K562 (cell line): ENCODE results near the gene ZNF541. TPM values are rescaled to one million over a fixed set of nuclear protein-coding genes. Genes with fewer than 3 reads are reported as not detected.

Experiments
- CREB1 ChIP-seq, 2 experiments: sonication (generic) in 1 of 2; formaldehyde crosslinking in 1 of 2; IDR thresholded peaks; 2 replicates each; pipeline versions ENCODE4 v1.6.1 to v1.8.0; 2012 to 2022; ENCODE audit warnings: inconsistent platforms in 1 of 2, mild to moderate bottlenecking in 1 of 2, missing genetic modification reagents in 1 of 2, moderate library complexity in 1 of 2
- CXXC5 ChIP-seq: fragments of 250-450 bp; sonication (Bioruptor Pico); IDR thresholded peaks from 2 replicates; pipeline ENCODE4 v1.8.0; 2022; ENCODE audit warnings: inconsistent platforms, mild to moderate bottlenecking, moderate library complexity
- ETV5 ChIP-seq: sonication (generic); formaldehyde crosslinking; IDR thresholded peaks from 2 replicates; pipeline ENCODE4 v1.4.0; 2020; ENCODE audit warnings: low read depth, mild to moderate bottlenecking, missing genetic modification reagents
- GATAD2A ChIP-seq: fragments of 450-650 bp; IDR thresholded peaks from 2 replicates; pipeline ENCODE4 v1.6.1; 2017
- HDAC3 ChIP-seq: fragments of 450-650 bp; IDR thresholded peaks from 2 replicates; pipeline ENCODE4 v1.6.1; 2018; ENCODE audit warnings: borderline replicate concordance, mild to moderate bottlenecking, moderate library complexity; ENCODE audit not compliant: partially characterized antibody
- MTA1 ChIP-seq: fragments of 450-650 bp; IDR thresholded peaks from 2 replicates; pipeline ENCODE4 v1.6.1; 2017; ENCODE audit warnings: borderline replicate concordance
- POLR2A ChIP-seq: fragments of 450-650 bp; conservative IDR thresholded peaks from 2 replicates; pipeline ENCODE4 v1.6.1; 2016
- RB1 ChIP-seq: fragments of 450-650 bp; IDR thresholded peaks from 2 replicates; pipeline ENCODE4 v1.6.1; 2017; ENCODE audit warnings: low read depth, mild to moderate bottlenecking
- SP1 ChIP-seq: sonication (generic); formaldehyde crosslinking; IDR thresholded peaks from 2 replicates; pipeline ENCODE4 v1.8.1; 2022; ENCODE audit warnings: mild to moderate bottlenecking, missing genetic modification reagents
- SREBF1 ChIP-seq: fragments of 150-350 bp; IDR thresholded peaks from 2 replicates; pipeline ENCODE4 v1.6.1; 2014; ENCODE audit warnings: antibody characterized with exemption, low read depth, low read length, borderline replicate concordance
- TAF1 ChIP-seq: IDR thresholded peaks from 2 replicates; pipeline ENCODE4 v1.6.1; 2011; ENCODE audit warnings: mild to moderate bottlenecking, low read length, moderate library complexity; ENCODE audit not compliant: insufficient read depth, control insufficient read depth, severe bottlenecking; ENCODE audit errors: extremely low read depth
- TOE1 ChIP-seq, 2 experiments: fragments of 450-650 bp in 1 of 2; sonication (generic) in 1 of 2; formaldehyde crosslinking in 1 of 2; IDR thresholded peaks; 2 replicates each; pipeline versions ENCODE4 v1.7.1 to v1.8.0; 2016 to 2022; ENCODE audit warnings: borderline replicate concordance in 2 of 2, mild to moderate bottlenecking in 2 of 2, antibody characterized with exemption in 1 of 2, inconsistent platforms in 1 of 2, low read depth in 1 of 2, missing genetic modification reagents in 1 of 2, moderate library complexity in 1 of 2
- ZBTB17 ChIP-seq: fragments of 450-650 bp; formaldehyde crosslinking; IDR thresholded peaks from 2 replicates; pipeline ENCODE4 v1.4.0; 2020; ENCODE audit warnings: mild to moderate bottlenecking
- ZBTB7A ChIP-seq: IDR thresholded peaks from 2 replicates; pipeline ENCODE4 v1.6.1; 2011; ENCODE audit warnings: low read depth, mild to moderate bottlenecking, low read length, moderate library complexity, borderline replicate concordance; ENCODE audit not compliant: control insufficient read depth
- polyA plus RNA-seq, 8 experiments: library from polyadenylated mRNA; depleted of rRNA in 4 of 8; stranded (reverse) in 5 of 8; unstranded in 3 of 8; fragments of >200 nt; fragmentation: Nextera tagmentation in 2 of 8; fragmentation: Illumina TruSeq in 1 of 8; extraction: Ambion mirVana in 2 of 8; extraction: Trizol in 1 of 8; gene quantifications; 2 replicates each; pipeline versions ENCODE4 v1.2.1 to v1.2.3, GENCODE V29; 2011 to 2014; ENCODE audit warnings: inconsistent platforms in 1 of 8, missing spikeins in 1 of 8
- total RNA-seq, 7 experiments: library from RNA; depleted of rRNA in 6 of 7; stranded (reverse); fragments of >200 nt in 6 of 7; fragmentation: Illumina TruSeq in 2 of 7; extraction: Trizol in 2 of 7; gene quantifications; 2 replicates each; pipeline versions ENCODE4 v1.2.1 to v1.2.3, GENCODE V29; 2011 to 2021; ENCODE audit warnings: low replicate concordance in 1 of 7
- TF ChIP-seq, protein P1 (sequence below): sonication (generic); formaldehyde crosslinking; IDR thresholded peaks from 2 replicates; pipeline ENCODE4 v1.8.0; 2022; ENCODE audit warnings: mild to moderate bottlenecking, missing genetic modification reagents
- TF ChIP-seq, protein P2 (sequence below): fragments of 250-450 bp; sonication (Bioruptor Pico); IDR thresholded peaks from 2 replicates; pipeline ENCODE4 v1.8.0; 2022; ENCODE audit warnings: moderate library complexity, mild to moderate bottlenecking, inconsistent platforms
- TF ChIP-seq, protein P3 (sequence below): fragments of 450-650 bp; formaldehyde crosslinking; IDR thresholded peaks from 2 replicates; pipeline ENCODE4 v1.4.0; 2022; ENCODE audit warnings: missing genetic modification characterization
- TF ChIP-seq, protein P4 (sequence below): fragments of 250-450 bp; sonication (Bioruptor Pico); IDR thresholded peaks from 2 replicates; pipeline ENCODE4 v1.5.0; 2021

The ZNF541 gene
- total and polyA plus RNA-seq, 9 of the 15 experiments (the other 6 are each of a cell fraction or from before 2014, with no cell fraction given), result 0.04 to 0.11 (median 0.05) TPM; not detected in 1

DNA sequence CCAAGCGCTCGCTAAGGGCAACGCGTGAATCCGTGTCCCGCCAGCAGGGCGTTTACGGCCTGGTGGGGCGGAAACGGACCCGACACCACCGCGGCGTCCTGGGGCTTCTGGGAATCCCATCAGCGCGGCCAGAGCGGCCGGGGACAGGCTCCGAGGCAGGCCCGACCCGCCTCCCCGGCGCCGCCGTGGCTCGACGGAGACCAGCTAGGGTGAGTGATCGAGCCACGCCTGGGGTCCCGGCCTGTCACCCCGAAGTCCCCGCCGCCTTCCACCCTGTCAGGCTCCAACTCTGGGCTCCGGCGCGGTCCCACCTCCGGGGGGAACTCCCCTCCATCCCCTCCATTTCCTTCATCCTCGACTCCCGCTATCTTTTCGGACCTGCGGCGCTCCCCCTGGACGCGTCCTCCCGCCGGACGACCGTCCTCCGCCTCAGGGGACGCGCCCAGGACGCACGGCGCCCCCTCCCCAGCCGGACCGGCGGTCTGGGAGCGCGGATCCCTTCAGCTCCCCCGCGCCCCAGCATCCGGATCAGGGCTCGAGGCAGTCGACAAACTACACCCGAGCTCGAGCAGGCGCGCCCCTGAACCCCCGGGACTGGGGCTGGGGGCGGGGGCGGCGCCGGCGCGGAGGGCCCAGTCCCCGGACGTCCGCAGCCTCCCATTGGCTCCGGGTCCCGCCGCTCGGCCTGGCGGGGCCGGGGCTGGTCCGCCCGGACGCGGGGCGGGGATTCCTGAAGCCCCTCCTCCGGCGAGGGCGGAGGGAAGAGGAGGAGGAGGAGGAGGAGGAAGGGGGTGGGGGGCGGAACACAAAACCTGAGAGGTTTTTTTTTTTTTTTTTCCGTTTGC is 35.3 kb upstream of the ZNF541 start (continued):
- TF ChIP-seq, protein P1, sequence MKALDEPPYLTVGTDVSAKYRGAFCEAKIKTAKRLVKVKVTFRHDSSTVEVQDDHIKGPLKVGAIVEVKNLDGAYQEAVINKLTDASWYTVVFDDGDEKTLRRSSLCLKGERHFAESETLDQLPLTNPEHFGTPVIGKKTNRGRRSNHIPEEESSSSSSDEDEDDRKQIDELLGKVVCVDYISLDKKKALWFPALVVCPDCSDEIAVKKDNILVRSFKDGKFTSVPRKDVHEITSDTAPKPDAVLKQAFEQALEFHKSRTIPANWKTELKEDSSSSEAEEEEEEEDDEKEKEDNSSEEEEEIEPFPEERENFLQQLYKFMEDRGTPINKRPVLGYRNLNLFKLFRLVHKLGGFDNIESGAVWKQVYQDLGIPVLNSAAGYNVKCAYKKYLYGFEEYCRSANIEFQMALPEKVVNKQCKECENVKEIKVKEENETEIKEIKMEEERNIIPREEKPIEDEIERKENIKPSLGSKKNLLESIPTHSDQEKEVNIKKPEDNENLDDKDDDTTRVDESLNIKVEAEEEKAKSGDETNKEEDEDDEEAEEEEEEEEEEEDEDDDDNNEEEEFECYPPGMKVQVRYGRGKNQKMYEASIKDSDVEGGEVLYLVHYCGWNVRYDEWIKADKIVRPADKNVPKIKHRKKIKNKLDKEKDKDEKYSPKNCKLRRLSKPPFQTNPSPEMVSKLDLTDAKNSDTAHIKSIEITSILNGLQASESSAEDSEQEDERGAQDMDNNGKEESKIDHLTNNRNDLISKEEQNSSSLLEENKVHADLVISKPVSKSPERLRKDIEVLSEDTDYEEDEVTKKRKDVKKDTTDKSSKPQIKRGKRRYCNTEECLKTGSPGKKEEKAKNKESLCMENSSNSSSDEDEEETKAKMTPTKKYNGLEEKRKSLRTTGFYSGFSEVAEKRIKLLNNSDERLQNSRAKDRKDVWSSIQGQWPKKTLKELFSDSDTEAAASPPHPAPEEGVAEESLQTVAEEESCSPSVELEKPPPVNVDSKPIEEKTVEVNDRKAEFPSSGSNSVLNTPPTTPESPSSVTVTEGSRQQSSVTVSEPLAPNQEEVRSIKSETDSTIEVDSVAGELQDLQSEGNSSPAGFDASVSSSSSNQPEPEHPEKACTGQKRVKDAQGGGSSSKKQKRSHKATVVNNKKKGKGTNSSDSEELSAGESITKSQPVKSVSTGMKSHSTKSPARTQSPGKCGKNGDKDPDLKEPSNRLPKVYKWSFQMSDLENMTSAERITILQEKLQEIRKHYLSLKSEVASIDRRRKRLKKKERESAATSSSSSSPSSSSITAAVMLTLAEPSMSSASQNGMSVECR, result peak; percentile 60; the same call in 1 of the 2 replicates
- TF ChIP-seq, protein P2, sequence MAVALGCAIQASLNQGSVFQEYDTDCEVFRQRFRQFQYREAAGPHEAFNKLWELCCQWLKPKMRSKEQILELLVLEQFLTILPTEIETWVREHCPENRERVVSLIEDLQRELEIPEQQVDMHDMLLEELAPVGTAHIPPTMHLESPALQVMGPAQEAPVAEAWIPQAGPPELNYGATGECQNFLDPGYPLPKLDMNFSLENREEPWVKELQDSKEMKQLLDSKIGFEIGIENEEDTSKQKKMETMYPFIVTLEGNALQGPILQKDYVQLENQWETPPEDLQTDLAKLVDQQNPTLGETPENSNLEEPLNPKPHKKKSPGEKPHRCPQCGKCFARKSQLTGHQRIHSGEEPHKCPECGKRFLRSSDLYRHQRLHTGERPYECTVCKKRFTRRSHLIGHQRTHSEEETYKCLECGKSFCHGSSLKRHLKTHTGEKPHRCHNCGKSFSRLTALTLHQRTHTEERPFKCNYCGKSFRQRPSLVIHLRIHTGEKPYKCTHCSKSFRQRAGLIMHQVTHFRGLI (CRISPR knock-in tag), result no peak
- TF ChIP-seq CXXC5 (CRISPR knock-in tag), result peak; percentile 67
- peak; percentile 77 for TF ChIP-seq POLR2A
- TF ChIP-seq GATAD2A, result peak; percentile 72; the same call in 1 of the 2 replicates
- TF ChIP-seq ZBTB7A, result peak; percentile 83
- peak; percentile 43 for TF ChIP-seq TAF1
- TF ChIP-seq, protein P3, sequence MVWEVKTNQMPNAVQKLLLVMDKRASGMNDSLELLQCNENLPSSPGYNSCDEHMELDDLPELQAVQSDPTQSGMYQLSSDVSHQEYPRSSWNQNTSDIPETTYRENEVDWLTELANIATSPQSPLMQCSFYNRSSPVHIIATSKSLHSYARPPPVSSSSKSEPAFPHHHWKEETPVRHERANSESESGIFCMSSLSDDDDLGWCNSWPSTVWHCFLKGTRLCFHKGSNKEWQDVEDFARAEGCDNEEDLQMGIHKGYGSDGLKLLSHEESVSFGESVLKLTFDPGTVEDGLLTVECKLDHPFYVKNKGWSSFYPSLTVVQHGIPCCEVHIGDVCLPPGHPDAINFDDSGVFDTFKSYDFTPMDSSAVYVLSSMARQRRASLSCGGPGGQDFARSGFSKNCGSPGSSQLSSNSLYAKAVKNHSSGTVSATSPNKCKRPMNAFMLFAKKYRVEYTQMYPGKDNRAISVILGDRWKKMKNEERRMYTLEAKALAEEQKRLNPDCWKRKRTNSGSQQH, result no peak
- no peak; the same call in 1 of the 2 replicates for TF ChIP-seq CREB1 (IDR thresholded peaks at IDR 0.05)
- TF ChIP-seq CREB1 (CRISPR knock-in tag; IDR thresholded peaks at IDR 0.05), result peak; percentile 66; the same call in 1 of the 2 replicates
- peak; percentile 43 for TF ChIP-seq SP1
- peak; percentile 18; the same call in 1 of the 2 replicates for TF ChIP-seq MTA1
- no peak for TF ChIP-seq SREBF1
- peak; percentile 61; the same call in 1 of the 2 replicates for TF ChIP-seq TOE1 (IDR thresholded peaks at IDR 0.05; ENCODE audit: borderline replicate concordance)
- TF ChIP-seq TOE1 (CRISPR knock-in tag; IDR thresholded peaks at IDR 0.05; ENCODE audit: borderline replicate concordance, low read depth), result no peak
- TF ChIP-seq, protein P4, sequence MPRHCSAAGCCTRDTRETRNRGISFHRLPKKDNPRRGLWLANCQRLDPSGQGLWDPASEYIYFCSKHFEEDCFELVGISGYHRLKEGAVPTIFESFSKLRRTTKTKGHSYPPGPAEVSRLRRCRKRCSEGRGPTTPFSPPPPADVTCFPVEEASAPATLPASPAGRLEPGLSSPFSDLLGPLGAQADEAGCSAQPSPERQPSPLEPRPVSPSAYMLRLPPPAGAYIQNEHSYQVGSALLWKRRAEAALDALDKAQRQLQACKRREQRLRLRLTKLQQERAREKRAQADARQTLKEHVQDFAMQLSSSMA (CRISPR knock-in tag), result 0 out of 2 replicates have a peak, but pooled peaks have one; percentile 41
- TF ChIP-seq RB1, result peak; percentile 72
- no peak for TF ChIP-seq HDAC3
- peak; percentile 89 for TF ChIP-seq ETV5 (CRISPR knock-in tag)
- peak; percentile 17; the same call in 1 of the 2 replicates for TF ChIP-seq ZBTB17 (CRISPR knock-in tag)
